ENCODE results near the gene PTPRD. TPM values are rescaled to one million over a fixed set of nuclear protein-coding genes. Genes with fewer than 3 reads are reported as not detected.

The PTPRD gene
- total and polyA plus RNA-seq, 2 experiments from 2014 or later = 11.5 to 58.0 TPM

- TF ChIP-seq ZNF462 (CRISPR knock-in tag; IDR thresholded peaks at IDR 0.05) = no peak
- TF ChIP-seq CREB1 (CRISPR knock-in tag; IDR thresholded peaks at IDR 0.05; ENCODE audit: low read depth) = no peak
- TF ChIP-seq REST (IDR thresholded peaks at IDR 0.05; ENCODE audit: unreplicated experiment) = no peak
- no peak for TF ChIP-seq ZNF114 (CRISPR knock-in tag; IDR thresholded peaks at IDR 0.05)
- TF ChIP-seq ZNF331 (CRISPR knock-in tag; IDR thresholded peaks at IDR 0.05; ENCODE audit: low read depth) = no peak
- TF ChIP-seq POLR2AphosphoS5 (IDR thresholded peaks at IDR 0.05; ENCODE audit: low read depth) = no peak
These were observed 1960.5 kb downstream of the PTPRD start (continued) for GRCh38 chr9:8652255-8652654.

GRCh38 chr9:8651846-8652215 is 1961.0 kb downstream of the PTPRD start:
- no peak for ATAC-seq
- no peak for DNase-seq (ENCODE audit: low spot score)
- Histone ChIP-seq H3K27me3 (ENCODE audit: insufficient read depth) (no peaks in the 10 kb centered on the region), H4K20me1 (replicated peaks; ENCODE audit: insufficient read depth) (no peaks in the 10 kb centered on the region), H3K4me1 (ENCODE audit: insufficient read depth) (peaks cover 19% of the 10 kb centered on the region; the same call in 1 of the 2 replicates), H3K36me3 (ENCODE audit: insufficient read depth) (no peaks in the 10 kb centered on the region), H3K27ac (ENCODE audit: low read depth) (no peak overlapping the region), H3K4me2 (0 out of 2 replicates have a peak overlapping the region, but pooled peaks have one; percentile 12), H2AFZ (no peak overlapping the region), H3F3A (replicated peaks; ENCODE audit: low read depth) (no peaks in the 10 kb centered on the region), H3K79me2 (replicated peaks; ENCODE audit: insufficient read depth) (no peaks in the 10 kb centered on the region; the same call in none of the 2 replicates), H3K4me3 (no peak overlapping the region), H3K9me2 (ENCODE audit: insufficient read depth) (no peaks in the 10 kb centered on the region)
- Mint-ChIP-seq H3K36me3 (ENCODE audit: low read depth) (no peaks in the 10 kb centered on the region), H3K4me3 (no peak overlapping the region), H3K9me3 (no peaks in the 10 kb centered on the region), H3K27me3 (ENCODE audit: insufficient read depth, low read depth, poor library complexity) (no peaks in the 10 kb centered on the region), H3K4me1 (peaks cover 36% of the 10 kb centered on the region), H3K27ac (no peak overlapping the region)
- TF ChIP-seq CTCF (conservative IDR thresholded peaks at IDR 0.05; ENCODE audit: low read depth in 2 of 2) = no peak
- no peak for TF ChIP-seq REST (IDR thresholded peaks at IDR 0.05; ENCODE audit: unreplicated experiment)
- no peak for TF ChIP-seq EZH2 (IDR thresholded peaks at IDR 0.05; ENCODE audit: low read depth, unreplicated experiment)
- no peak for TF ChIP-seq ZNF331 (CRISPR knock-in tag; IDR thresholded peaks at IDR 0.05; ENCODE audit: low read depth)
- TF ChIP-seq EZH2phosphoT487 (IDR thresholded peaks at IDR 0.05; ENCODE audit: unreplicated experiment) = no peak
